GM06990 (cell line): ENCODE results near the gene PRKCE.

Experiments used
- DNase-seq: peaks from one replicate; pipeline ENCODE4 v3.0.0-alpha.2; 2011; ENCODE audit not compliant: insufficient read length; ENCODE audit errors: extremely low read depth
- H3K27me3 ChIP-seq: replicated peaks from 2 replicates; pipeline ENCODE4 v1.6.0; 2011; ENCODE audit warnings: low read length; ENCODE audit not compliant: control insufficient read depth, insufficient read depth
- H3K36me3 ChIP-seq: 2 replicates; pipeline ENCODE4 v1.5.1; 2011; ENCODE audit warnings: low read length; ENCODE audit not compliant: control insufficient read depth, insufficient read depth
- H3K4me3 ChIP-seq: replicated peaks from 2 replicates; pipeline ENCODE4 v1.5.1; 2011; ENCODE audit warnings: low read depth, mild to moderate bottlenecking, control low read depth, low read length
- CTCF ChIP-seq: IDR thresholded peaks from 2 replicates; pipeline ENCODE4 v1.5.1; 2011; ENCODE audit warnings: low read length, control low read depth, mild to moderate bottlenecking, inconsistent platforms; ENCODE audit not compliant: insufficient read depth, poor library complexity, severe bottlenecking

The PRKCE gene

GRCh38 chr2:46015671-46016070, 364.2 kb downstream of the PRKCE start:
- H3K27me3 ChIP-seq = no peaks in the 10 kb centered on the region
- no peak overlapping the region for H3K4me3 ChIP-seq
- no peak for TF ChIP-seq CTCF
- H3K36me3 ChIP-seq = no peaks in the 10 kb centered on the region
- no peak for DNase-seq

GRCh38 chr2:46016091-46016490, 364.6 kb downstream of the PRKCE start:
- Histone ChIP-seq H3K4me3 (no peak overlapping the region), H3K36me3 (no peaks in the 10 kb centered on the region), H3K27me3 (no peaks in the 10 kb centered on the region)
- TF ChIP-seq CTCF = no peak
- DNase-seq = no peak

GRCh38 chr2:46018773-46019591, 367.5 kb downstream of the PRKCE start:
- no peak for TF ChIP-seq CTCF
- Histone ChIP-seq H3K27me3 (no peaks in the 10 kb centered on the region), H3K36me3 (no peaks in the 10 kb centered on the region), H3K4me3 (no peak overlapping the region)
- DNase-seq = no peak

DNA sequence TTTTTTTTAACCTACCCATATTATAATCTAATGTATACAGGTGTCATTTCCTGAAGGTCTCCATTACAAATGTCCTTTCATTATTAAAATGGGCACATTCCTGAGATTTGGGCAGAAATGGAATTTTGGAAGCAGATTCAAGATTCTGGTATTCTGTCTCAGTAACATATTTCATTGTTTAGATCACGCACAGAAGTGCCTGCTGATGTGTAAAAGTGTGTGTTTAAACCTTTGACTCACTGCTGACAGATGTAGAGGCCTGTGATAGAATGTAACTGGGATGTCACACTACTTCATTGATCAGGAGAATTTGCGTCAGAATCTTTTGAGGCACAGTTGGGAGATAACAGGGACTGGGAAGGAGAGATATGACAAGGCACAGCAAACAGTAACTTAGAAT, 368.9 kb downstream of the PRKCE start:
- H3K27me3 ChIP-seq = no peaks in the 10 kb centered on the region
- H3K36me3 ChIP-seq = no peaks in the 10 kb centered on the region
- H3K4me3 ChIP-seq = no peak overlapping the region
- no peak for TF ChIP-seq CTCF
- DNase-seq = no peak

GRCh38 chr2:46023165-46023854, 371.8 kb downstream of the PRKCE start:
- H3K36me3 ChIP-seq = no peaks in the 10 kb centered on the region
- TF ChIP-seq CTCF = no peak
- no peak for DNase-seq

More at GRCh38 chr2:46023165-46023854, 371.8 kb downstream of the PRKCE start:
- H3K27me3 ChIP-seq = no peaks in the 10 kb centered on the region
- no peak overlapping the region for H3K4me3 ChIP-seq
